ENCODE data around the gene RNASE4.

The RNASE4 gene

GRCh38 chr14:20645481-20645880, 38.9 kb upstream of the RNASE4 start:
- Histone ChIP-seq H3K4me2 (ENCODE audit: low read length) (no peak overlapping the region), H3K4me1 (no peaks in the 10 kb centered on the region), H3K9me3 (ENCODE audit: control insufficient read depth, low read length) (no peaks in the 10 kb centered on the region), H3K27me3 (ENCODE audit: control insufficient read depth, insufficient read depth, low read length) (no peaks in the 10 kb centered on the region), H2AFZ (no peak overlapping the region), H3K9ac (no peak overlapping the region), H3K4me3 (ENCODE audit: low read depth, low read length) (no peak overlapping the region), H3K27ac (no peak overlapping the region), H3K36me3 (ENCODE audit: control insufficient read depth, insufficient read depth, low read length) (no peaks in the 10 kb centered on the region), H3K79me2 (no peaks in the 10 kb centered on the region)
- TF ChIP-seq CTCF (IDR thresholded peaks at IDR 0.05): no peak

- no peak for TF ChIP-seq CTCF (IDR thresholded peaks at IDR 0.05)
- Histone ChIP-seq H3K79me2 (no peaks in the 10 kb centered on the region), H3K27ac (no peak overlapping the region), H2AFZ (no peak overlapping the region), H3K4me1 (no peaks in the 10 kb centered on the region), H3K4me3 (ENCODE audit: low read depth, low read length) (no peak overlapping the region), H3K36me3 (ENCODE audit: control insufficient read depth, insufficient read depth, low read length) (no peaks in the 10 kb centered on the region), H3K9me3 (ENCODE audit: control insufficient read depth, low read length) (no peaks in the 10 kb centered on the region), H3K9ac (no peak overlapping the region), H3K4me2 (ENCODE audit: low read length) (no peak overlapping the region), H3K27me3 (ENCODE audit: control insufficient read depth, insufficient read depth, low read length) (peaks cover 7% of the 10 kb centered on the region)
Observed at GRCh38 chr14:20652996-20653975, 31.1 kb upstream of the RNASE4 start.

- no peaks in the 10 kb centered on the region for H3K9me3 ChIP-seq (ENCODE audit: control insufficient read depth, low read length)
- H3K36me3 ChIP-seq (ENCODE audit: control insufficient read depth, insufficient read depth, low read length): no peaks in the 10 kb centered on the region
- no peak overlapping the region for H3K9ac ChIP-seq
- no peaks in the 10 kb centered on the region for H3K79me2 ChIP-seq
- no peak overlapping the region for H3K4me3 ChIP-seq (ENCODE audit: low read depth, low read length)
- TF ChIP-seq CTCF (IDR thresholded peaks at IDR 0.05): no peak
- no peak overlapping the region for H2AFZ ChIP-seq
- H3K4me1 ChIP-seq: no peaks in the 10 kb centered on the region
- no peak overlapping the region for H3K4me2 ChIP-seq (ENCODE audit: low read length)
- H3K27me3 ChIP-seq (ENCODE audit: control insufficient read depth, insufficient read depth, low read length): peaks cover 7% of the 10 kb centered on the region
- H3K27ac ChIP-seq: no peak overlapping the region
Observed at GRCh38 chr14:20655851-20656250, 28.5 kb upstream of the RNASE4 start.

- Histone ChIP-seq H3K4me2 (ENCODE audit: low read length) (no peak overlapping the region), H3K36me3 (ENCODE audit: control insufficient read depth, insufficient read depth, low read length) (no peaks in the 10 kb centered on the region), H3K9me3 (ENCODE audit: control insufficient read depth, low read length) (no peaks in the 10 kb centered on the region), H3K27me3 (ENCODE audit: control insufficient read depth, insufficient read depth, low read length) (peaks cover 7% of the 10 kb centered on the region), H3K27ac (no peak overlapping the region), H3K79me2 (no peaks in the 10 kb centered on the region), H2AFZ (no peak overlapping the region), H3K9ac (no peak overlapping the region), H3K4me3 (ENCODE audit: low read depth, low read length) (no peak overlapping the region), H3K4me1 (no peaks in the 10 kb centered on the region)
- TF ChIP-seq CTCF (IDR thresholded peaks at IDR 0.05): no peak
Observed at GRCh38 chr14:20656274-20656673, 28.1 kb upstream of the RNASE4 start.

Data from parathyroid adenoma (tissue), 2 donors.